DND-41 (cell line): Measurements from ENCODE around the gene WNK3.

Experiments
- ATAC-seq: fragments of 200-7000 bp; cut with Tn5 transposase; 3 replicates; pipeline ENCODE4 v1.9.1; 2021; ENCODE audit warnings: low read depth; ENCODE audit not compliant: insufficient read depth
- DNase-seq: peaks from one replicate; pipeline ENCODE4 v3.0.0-alpha.2; 2020
- H2AFZ ChIP-seq: 2 replicates; pipeline ENCODE4 v1.6.0; 2012; ENCODE audit warnings: low read depth, low read length
- H3K27ac ChIP-seq: 2 replicates; pipeline ENCODE4 v1.5.1; 2012; ENCODE audit warnings: low read length, inconsistent platforms
- H3K27me3 ChIP-seq: fragments of 200-600 bp; sonication (generic); 2 replicates; pipeline ENCODE4 v1.6.0; 2012; ENCODE audit warnings: low read length, mild to moderate bottlenecking, inconsistent platforms; ENCODE audit not compliant: insufficient read depth, poor library complexity
- H3K36me3 ChIP-seq: 2 replicates; pipeline ENCODE4 v1.5.1; 2012; ENCODE audit warnings: low read length, inconsistent platforms; ENCODE audit not compliant: insufficient read depth
- H3K4me1 ChIP-seq: 2 replicates; pipeline ENCODE4 v1.5.1; 2012; ENCODE audit warnings: mild to moderate bottlenecking, low read length; ENCODE audit not compliant: insufficient read depth
- H3K4me2 ChIP-seq: 2 replicates; pipeline ENCODE4 v1.6.0; 2012; ENCODE audit warnings: mild to moderate bottlenecking, moderate library complexity, low read length, inconsistent platforms; ENCODE audit not compliant: insufficient read depth
- H3K4me3 ChIP-seq, 2 experiments: fragments of 200-600 bp in 1 of 2; shearing (Covaris generic) in 1 of 2; 2 replicates each; pipeline ENCODE4 v1.5.1; 2012 to 2016; ENCODE audit warnings: inconsistent platforms in 2 of 2, low read length in 2 of 2, mild to moderate bottlenecking in 2 of 2, low read depth in 1 of 2, moderate library complexity in 1 of 2
- H3K79me2 ChIP-seq: 2 replicates; pipeline ENCODE4 v1.6.0; 2012; ENCODE audit warnings: low read length, inconsistent platforms; ENCODE audit not compliant: insufficient read depth
- H3K9ac ChIP-seq: 2 replicates; pipeline ENCODE4 v1.6.0; 2012; ENCODE audit warnings: low read depth, mild to moderate bottlenecking, inconsistent platforms, low read length, moderate library complexity
- H3K9me3 ChIP-seq: 2 replicates; pipeline ENCODE4 v1.5.1; 2012; ENCODE audit warnings: low read length, moderate library complexity, mild to moderate bottlenecking, inconsistent platforms; ENCODE audit not compliant: insufficient read depth, severe bottlenecking
- H4K20me1 ChIP-seq: 2 replicates; pipeline ENCODE4 v1.6.0; 2012; ENCODE audit warnings: low read length; ENCODE audit not compliant: insufficient read depth
- EZH2 ChIP-seq: IDR thresholded peaks from 3 replicates; pipeline ENCODE4 v1.6.1; 2012; ENCODE audit warnings: borderline replicate concordance, low read depth, mild to moderate bottlenecking, moderate library complexity, low read length, inconsistent platforms; ENCODE audit not compliant: severe bottlenecking
- TF ChIP-seq, protein P1 (sequence below): IDR thresholded peaks from 2 replicates; pipeline ENCODE4 v1.5.1; 2012; ENCODE audit warnings: borderline replicate concordance, low read length, moderate library complexity, mild to moderate bottlenecking; ENCODE audit not compliant: poor library complexity, severe bottlenecking; ENCODE audit errors: extremely low read depth

The WNK3 gene

GRCh38 chrX:54291758-54292157 lies 66.1 kb downstream of the WNK3 start:
- Histone ChIP-seq H3K9me3 (no peaks in the 10 kb centered on the region), H2AFZ (no peak overlapping the region), H3K36me3 (no peaks in the 10 kb centered on the region), H3K4me1 (no peaks in the 10 kb centered on the region), H4K20me1 (no peaks in the 10 kb centered on the region), H3K79me2 (no peaks in the 10 kb centered on the region), H3K4me3 (no peak overlapping the region), H3K27me3 (no peaks in the 10 kb centered on the region), H3K4me2 (no peak overlapping the region), H3K27ac (no peak overlapping the region), H3K9ac (no peak overlapping the region)
- DNase-seq (no peak), ATAC-seq (no peak)
- TF ChIP-seq, protein P1, sequence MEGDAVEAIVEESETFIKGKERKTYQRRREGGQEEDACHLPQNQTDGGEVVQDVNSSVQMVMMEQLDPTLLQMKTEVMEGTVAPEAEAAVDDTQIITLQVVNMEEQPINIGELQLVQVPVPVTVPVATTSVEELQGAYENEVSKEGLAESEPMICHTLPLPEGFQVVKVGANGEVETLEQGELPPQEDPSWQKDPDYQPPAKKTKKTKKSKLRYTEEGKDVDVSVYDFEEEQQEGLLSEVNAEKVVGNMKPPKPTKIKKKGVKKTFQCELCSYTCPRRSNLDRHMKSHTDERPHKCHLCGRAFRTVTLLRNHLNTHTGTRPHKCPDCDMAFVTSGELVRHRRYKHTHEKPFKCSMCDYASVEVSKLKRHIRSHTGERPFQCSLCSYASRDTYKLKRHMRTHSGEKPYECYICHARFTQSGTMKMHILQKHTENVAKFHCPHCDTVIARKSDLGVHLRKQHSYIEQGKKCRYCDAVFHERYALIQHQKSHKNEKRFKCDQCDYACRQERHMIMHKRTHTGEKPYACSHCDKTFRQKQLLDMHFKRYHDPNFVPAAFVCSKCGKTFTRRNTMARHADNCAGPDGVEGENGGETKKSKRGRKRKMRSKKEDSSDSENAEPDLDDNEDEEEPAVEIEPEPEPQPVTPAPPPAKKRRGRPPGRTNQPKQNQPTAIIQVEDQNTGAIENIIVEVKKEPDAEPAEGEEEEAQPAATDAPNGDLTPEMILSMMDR: no peak

DNA sequence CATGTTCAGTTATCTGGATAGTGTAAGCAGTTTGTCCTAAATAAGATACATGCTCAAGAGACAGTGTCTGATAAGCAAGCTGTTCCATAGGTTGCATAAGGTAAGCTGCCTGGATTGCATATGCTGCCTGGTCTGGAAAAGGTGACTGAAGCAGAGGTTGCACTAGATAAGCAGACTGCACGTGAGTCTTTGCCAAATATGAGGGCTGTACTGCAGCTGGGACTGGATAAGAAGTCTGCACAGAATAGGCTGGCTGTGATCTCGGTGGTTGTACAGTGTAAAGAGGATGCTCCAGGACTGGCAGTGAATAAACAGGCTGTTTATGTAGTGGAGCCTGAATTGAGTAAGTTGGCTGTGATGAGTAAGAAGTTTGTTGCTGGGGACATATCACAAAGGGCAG lies 68.9 kb downstream of the WNK3 start:
- ATAC-seq (no peak), DNase-seq (no peak)
- no peak for TF ChIP-seq EZH2
- TF ChIP-seq, protein P1: no peak
- Histone ChIP-seq H3K9ac (no peak overlapping the region), H3K4me1 (no peaks in the 10 kb centered on the region), H3K4me2 (no peak overlapping the region), H3K36me3 (no peaks in the 10 kb centered on the region), H3K79me2 (no peaks in the 10 kb centered on the region), H3K9me3 (no peaks in the 10 kb centered on the region), H3K27ac (no peak overlapping the region), H4K20me1 (no peaks in the 10 kb centered on the region), H3K4me3 (no peak overlapping the region), H3K27me3 (no peaks in the 10 kb centered on the region), H2AFZ (no peak overlapping the region)

DNA sequence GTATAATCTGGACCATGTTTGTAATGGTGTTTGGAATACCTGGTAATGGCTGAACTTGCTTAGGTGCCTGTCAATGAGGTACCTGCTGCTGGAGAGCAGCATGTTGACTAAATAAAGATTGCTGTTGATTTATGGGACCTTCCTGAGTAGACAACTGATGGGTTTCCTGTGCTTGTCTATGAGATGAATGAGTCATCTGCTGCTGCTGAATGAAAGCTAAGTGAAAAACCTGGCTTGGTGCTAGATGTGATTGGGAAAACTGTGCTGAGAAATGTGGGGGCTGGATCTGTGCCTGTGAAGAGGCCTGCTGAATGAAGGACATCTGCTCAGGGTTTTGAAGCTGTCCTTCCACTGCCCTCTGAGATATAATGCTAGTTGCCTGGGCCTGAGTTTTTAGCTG lies 69.6 kb downstream of the WNK3 start:
- no peak overlapping the region for H2AFZ ChIP-seq
- H3K9ac ChIP-seq: no peak overlapping the region
- H3K27me3 ChIP-seq: no peaks in the 10 kb centered on the region
- no peak overlapping the region for H3K4me3 ChIP-seq
- H3K9me3 ChIP-seq: no peaks in the 10 kb centered on the region
- H3K27ac ChIP-seq: no peak overlapping the region
- H3K36me3 ChIP-seq: no peaks in the 10 kb centered on the region
- no peak for DNase-seq
- H4K20me1 ChIP-seq: no peaks in the 10 kb centered on the region
- no peak for ATAC-seq
- H3K79me2 ChIP-seq: no peaks in the 10 kb centered on the region
- no peak overlapping the region for H3K4me2 ChIP-seq
- no peaks in the 10 kb centered on the region for H3K4me1 ChIP-seq
- TF ChIP-seq, protein P1: no peak
- TF ChIP-seq EZH2: no peak

DNA sequence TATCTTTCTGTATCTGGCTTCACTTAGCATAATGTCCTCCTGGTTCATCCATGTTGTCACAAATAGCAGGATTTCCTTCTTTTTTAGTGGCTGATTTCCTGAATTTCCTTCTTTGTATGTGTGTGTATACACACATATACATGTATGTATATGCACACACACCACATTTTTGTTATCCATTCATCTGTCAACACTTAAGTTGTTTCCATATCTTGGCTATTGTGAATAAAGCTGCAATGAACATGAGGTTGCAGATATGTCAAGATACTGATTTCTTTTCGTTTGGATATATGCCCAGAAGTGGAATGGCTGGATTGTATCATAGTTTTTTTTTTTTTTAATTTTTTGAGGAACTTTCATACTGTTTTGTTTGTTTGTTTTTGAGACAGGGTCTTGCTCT lies 76.2 kb downstream of the WNK3 start:
- Histone ChIP-seq H3K9ac (no peak overlapping the region), H3K79me2 (no peaks in the 10 kb centered on the region), H3K27ac (no peak overlapping the region), H3K4me2 (no peak overlapping the region), H3K36me3 (no peaks in the 10 kb centered on the region), H4K20me1 (no peaks in the 10 kb centered on the region), H3K4me3 (no peak overlapping the region), H3K4me1 (no peaks in the 10 kb centered on the region), H3K27me3 (no peaks in the 10 kb centered on the region), H2AFZ (no peak overlapping the region), H3K9me3 (no peaks in the 10 kb centered on the region)
- ATAC-seq (no peak), DNase-seq (no peak)
- TF ChIP-seq EZH2: no peak
- TF ChIP-seq, protein P1: no peak
